Right ventricle myocardium inferior (tissue), 1 donor: ENCODE results near the gene GLRX3. TPM values are rescaled to one million over a fixed set of nuclear protein-coding genes. Genes with fewer than 3 reads are reported as not detected.
"Not testable (repeated sequence)": the region's sequence is repeated elsewhere in the genome, so short reads cannot be mapped to it uniquely, and the experiment has no call there.

ENCODE experiments used
- ATAC-seq: fragments of 200-7000 bp; cut with Tn5 transposase; one replicate; pipeline ENCODE4 v1.9.1; 2020; ENCODE audit warnings: mild to moderate bottlenecking, moderate library complexity
- DNase-seq: peaks from one replicate; pipeline ENCODE4 v3.0.0; 2021; ENCODE audit errors: missing footprints
- intact Hi-C: fragments of 100-400 bp; cut with DNase I; formaldehyde crosslinking; loops from one replicate; pipeline ENCODE4 v1.11.0; 2022
- total RNA-seq: library from RNA; stranded (reverse); fragmentation: NEBNext Ultra II Directional; extraction: Animal tissue kit (Norgen Biotek cat#: 25700); gene quantifications from one replicate; pipeline ENCODE4 v1.2.1, GENCODE V29; 2021
- donor health status: DM: no; HTN: yes; CAD: no; lungs with severe emphysema.

GLRX3 gene
- total RNA-seq, 1 donor from 2014 or later, result 74.3 TPM

DNA sequence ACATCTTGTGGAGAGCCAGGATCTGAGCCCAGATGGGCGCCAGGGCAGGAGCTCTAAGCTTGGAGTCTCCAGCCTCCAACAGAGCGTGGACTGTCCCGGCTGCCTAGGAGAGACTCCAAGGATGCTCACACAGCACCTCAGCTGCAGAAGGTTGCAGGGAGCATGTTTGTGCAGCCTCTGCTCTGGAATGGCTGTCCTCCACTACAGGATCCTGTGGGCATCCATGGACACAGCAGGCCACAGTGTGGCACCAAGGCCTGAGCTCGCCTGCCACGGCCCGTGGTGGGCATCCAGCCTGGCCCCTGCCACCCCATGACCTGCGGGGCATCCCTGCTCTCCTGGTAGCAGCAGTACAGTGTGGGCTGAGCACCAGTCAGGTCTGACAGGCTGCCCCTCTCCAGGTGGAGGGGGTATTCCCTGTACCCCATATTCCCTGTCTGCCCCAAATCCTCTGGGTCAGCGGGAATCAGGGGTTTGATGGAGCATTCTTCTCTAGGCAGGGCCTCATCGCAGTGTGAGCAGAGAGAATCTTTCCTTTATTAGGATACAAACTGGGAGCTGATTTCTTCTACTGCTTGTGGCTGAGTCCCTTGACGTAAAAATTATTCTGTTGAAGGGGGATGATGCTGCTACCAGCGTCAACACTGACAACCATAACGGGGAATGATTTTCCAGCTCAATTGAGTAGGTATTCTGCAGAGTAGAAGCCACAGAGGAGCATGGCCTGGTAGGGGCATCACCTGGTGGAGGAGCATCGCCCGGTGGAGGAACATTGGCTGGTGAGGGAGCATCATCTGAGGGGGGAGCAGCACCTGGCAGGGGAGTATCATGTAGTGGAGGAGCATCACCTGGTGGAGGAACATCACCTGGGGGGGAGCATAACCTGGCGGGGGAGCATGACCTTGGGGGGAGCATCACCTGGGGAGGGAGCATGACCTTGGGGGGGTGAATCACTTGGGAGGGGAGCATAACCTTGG is 60.6 kb downstream of the GLRX3 start:
- no peak for ATAC-seq
- intact Hi-C loops, result no loop called here
- DNase-seq, result no peak

DNA sequence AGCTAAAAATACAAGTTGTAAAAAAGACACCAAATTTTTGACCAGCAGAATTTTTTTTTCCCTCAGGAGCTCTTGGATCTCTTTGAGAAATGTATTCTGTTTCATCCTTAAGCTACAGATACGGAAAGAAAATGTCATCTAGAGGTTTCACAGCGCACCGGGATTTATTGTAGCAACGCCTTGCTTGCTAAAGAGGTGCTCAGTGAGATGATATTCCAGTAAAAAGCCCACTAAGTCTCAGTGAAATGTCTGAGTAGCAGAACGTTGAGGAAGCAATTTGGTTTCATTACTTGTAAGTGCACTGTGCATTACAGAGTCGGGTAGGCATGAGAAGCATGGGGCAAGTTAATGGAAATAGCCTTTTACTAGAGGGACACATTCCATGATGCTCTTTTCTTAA is 62.5 kb downstream of the GLRX3 start:
- no peak for ATAC-seq
- intact Hi-C loops, result no loop called here

DNA sequence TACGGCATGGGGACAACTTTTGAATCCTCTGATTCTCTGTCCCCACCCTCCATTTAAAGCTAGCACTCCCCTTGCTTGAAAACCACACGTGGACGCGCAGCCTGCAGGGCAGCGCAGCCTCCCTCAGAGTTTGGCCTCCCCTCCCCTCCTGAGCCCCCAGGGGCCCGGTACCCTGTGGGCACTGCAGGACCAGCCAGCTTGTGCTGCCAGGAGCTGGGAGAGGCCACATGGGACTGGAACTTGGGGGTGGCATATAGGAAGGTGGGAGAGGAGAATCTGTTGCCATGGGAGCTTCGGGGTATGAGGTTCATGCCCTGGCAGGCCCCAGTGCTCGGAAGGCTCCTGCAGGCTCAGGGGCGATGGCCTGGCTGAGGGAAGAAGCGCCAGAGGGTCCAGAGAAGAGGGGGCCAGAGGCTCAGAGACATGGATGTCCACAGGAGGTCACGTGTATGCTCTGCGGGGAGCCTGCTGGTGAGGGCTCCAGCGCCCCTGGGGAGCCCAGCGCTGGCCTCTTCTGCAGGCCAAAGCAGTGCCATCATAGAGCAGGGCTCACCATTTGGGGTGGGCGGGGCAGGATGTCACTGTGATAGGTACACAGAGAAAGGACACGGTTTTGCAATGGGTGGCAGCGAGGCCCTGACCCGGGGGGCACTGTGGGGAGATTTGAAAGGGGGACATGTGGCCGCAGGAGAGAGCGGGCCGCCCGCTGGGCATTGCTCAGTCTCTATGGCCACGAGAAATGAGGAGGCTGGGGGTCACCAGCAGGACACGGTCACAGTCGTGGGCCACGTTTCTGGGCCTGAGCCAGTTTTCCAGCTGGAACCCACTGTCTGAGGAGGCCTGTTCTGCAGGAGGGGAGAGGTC is 64.2 kb downstream of the GLRX3 start:
- DNase-seq (peak; percentile 55), ATAC-seq (no peak)
- intact Hi-C loops, result no loop called here

More for the DNA sequence above, 62.5 kb downstream of the GLRX3 start:
- no peak for DNase-seq

DNA sequence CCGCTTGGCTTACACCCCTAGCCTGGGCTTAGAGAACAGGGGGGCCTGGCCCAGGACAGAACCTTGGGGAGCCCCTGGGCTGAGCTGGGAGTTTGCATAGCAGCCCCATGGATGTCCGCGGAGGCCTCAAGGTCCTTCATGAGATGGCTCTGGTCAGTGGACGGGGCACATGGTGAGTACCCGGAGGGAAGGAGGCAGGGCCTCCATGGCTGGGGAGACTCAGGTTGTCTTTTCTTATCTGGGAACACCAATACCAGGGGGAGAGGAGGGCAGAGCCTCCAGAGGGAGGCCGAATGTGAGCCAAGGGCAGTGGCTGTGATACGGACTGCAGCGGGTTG is 64.8 kb downstream of the GLRX3 start:
- intact Hi-C loops, result no loop called here
- ATAC-seq (peak; percentile 9), DNase-seq (no peak)

DNA sequence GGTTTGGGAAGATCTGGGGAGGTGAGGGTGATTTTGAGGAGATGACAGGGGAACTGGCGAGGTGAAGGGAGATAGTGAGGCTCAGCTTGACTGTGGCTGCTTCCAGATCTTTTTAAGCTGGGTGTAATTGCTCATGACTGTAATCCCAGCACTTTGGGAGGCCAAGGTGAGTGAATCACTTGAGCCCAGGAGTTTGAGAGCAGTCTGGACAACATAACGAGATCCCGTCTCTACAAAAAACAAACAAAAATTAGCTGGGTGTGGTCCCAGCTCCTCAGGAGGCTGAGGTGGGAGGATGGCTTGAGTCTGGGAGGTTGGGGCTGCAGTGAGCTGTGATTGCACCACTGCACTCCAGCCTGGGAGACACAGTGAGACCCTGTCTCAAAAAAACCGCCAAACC is 66.0 kb downstream of the GLRX3 start:
- ATAC-seq, intact Hi-C loops, DNase-seq: not testable (repeated sequence)

DNA sequence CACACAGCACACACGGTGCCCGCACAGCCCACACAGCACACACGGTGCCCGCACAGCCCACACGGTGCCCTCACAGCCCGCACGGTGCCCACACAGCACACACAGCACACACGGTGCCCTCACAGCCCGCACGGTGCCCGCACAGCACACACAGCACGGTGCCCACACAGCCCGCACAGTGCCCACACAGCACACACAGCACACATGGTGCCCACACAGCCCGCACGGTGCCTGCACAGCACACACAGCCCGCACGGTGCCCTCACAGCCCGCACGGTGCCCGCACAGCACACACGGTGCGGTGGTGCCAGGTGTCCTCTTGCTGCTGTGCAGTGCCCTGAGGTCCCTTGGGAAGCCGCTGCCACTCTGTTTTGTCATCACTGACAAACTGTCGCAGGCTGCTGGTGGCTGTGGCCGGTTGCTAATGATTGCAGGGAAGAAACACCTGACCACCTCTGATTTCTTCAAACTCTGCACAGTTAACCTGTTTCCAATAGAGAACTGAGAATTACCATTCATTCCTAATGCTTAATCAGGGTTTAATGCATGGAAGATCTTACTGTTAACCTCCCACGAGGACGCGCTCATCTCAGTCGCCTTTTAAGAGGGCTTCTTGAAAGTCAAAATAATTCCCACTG is 66.9 kb downstream of the GLRX3 start:
- intact Hi-C loops, result no loop called here
- DNase-seq (peak; percentile 16), ATAC-seq (no peak)

DNA sequence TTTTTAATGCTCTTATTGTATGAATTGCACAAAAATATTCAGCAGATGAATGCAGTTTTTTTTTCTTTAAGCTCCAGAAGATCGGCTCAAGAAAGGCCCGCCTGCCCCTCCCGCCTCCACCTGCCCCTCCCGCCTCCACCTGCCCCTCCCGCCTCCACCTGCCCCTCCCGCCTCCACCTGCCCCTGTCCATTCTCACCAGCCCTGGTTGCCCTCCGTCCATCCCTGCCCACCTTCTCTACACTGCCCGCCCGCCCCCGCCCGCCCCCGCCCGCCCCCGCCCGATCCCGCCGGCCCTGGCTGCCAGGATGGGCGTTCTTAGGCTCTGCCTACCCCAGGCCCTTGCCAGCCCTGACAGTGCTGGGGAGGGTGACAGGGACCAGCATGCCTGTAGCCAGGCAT is 67.4 kb downstream of the GLRX3 start:
- DNase-seq, result no peak
- intact Hi-C loops, result no loop called here

DNA sequence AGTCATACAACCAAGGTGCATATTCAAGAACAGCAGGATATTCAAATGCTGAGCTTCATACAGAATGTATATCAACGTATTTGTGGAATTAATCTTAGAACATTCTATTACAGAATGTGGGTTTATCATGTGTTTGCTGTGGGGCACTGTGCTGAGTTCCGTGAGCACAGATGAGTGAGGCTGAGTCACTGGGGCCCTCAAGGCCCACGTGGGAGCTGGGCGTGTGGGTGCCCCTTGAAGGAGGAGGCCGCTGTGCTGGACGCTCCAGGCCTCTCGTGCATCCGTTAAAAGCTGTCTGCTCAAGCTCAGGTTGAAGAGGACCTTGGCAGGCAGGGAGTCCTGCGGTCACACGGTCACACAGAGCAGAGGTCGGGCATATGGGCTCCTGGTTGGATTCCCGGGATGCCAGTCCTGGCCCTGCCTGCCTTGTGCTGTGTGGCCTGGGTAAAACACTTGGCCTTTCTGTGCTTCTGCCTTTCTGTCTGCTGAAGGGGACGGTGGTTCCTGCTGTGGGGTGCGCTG is 70.1 kb downstream of the GLRX3 start:
- peak; percentile 46 for ATAC-seq
- intact Hi-C loops, result no loop called here
- no peak for DNase-seq

More for the DNA sequence above, 67.4 kb downstream of the GLRX3 start:
- ATAC-seq, result no peak

DNA sequence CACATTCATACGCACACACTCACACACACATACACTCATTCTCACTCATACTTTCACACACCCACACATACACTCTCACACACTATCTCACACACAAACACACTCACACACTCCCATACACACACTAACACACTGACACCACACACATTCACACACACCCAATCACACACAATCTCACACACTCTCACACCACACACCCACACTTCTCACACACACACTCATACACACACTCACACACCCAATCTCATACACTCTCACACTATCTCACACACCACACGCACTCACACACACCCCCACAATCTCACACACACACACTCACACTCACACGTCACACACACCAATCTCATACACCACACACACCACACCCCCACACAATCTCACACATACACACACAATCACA is 71.0 kb downstream of the GLRX3 start:
- intact Hi-C loops, result no loop called here
- DNase-seq, result no peak
- ATAC-seq, result no peak

DNA sequence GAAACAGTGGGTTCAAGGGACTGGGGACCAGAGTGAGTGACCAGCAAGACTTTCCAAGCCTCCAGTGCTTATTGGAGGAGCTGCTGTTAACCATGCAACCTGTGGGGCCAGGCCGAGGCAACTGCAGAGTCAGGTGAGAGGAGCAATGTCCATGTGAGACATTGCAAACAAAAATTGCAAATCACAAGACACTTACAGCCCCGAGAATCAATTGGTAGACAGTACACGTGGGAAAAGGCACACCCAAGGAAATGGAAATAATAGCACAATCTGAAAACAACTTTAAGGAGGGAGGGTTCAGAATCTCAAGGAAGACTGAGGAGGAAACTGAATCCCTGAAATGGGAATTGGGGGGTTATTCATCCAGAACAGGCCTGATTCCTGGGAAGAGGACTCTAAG is 72.6 kb downstream of the GLRX3 start:
- ATAC-seq (no peak), DNase-seq (no peak)
- intact Hi-C loops, result no loop called here

DNA sequence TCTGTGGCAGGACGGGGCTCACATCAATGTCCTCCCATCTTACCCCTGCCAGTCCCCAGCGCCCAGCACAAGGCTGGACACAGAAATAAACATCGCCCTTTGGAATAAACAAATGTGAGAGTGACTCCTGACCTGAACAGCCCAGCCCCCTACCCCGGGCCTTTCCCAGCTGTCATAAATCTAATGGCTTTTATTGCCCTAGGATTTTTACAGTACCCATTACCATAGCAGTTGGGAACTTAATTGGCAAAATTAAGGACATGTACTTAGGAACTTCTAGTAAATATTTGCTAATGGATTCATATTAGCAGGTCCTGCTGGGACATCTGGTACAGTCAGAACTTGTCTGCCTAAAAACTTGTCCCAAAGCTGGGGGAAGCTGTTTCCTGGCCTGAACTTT is 76.6 kb downstream of the GLRX3 start:
- no peak for ATAC-seq
- no peak for DNase-seq
- intact Hi-C loops, result no loop called here

DNA sequence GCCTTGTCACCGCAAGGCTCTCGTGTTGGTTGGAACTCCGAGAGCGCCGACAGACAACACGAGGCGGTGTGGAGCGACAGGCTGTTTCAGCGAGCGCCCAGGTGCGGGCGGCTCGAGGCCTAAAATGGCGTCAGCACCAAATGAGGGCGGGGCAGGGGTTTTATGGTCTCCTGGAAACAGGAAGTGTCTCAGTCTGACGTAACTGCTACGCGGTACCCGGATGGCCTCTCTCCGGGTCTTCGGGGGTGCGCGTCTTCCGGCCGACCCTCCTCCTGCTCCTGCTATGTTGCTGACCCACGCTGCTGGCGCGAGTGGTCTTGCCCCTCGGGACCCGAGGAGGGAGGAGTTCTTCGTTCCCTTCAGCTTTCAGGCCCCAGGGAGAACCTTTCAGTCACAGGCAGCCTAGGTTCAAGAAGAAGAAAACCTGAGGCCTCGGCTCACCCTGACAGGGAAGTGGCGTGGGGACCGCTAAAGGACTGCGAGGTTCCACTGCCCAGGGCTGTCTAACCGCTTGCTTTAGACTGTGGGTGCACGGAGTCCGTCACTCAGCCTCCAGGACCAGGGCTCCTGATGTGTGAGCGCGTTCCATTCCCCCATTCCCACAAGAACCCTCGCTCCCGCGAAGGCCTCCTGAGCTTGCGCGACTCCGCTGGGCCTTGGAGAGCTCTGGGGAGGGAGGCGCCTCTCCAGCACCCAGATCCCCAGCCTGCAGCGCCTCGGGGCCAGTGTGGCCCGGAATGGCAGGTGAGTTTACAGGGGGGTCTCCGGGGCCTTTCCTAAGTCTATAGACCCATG is 77.3 kb downstream of the GLRX3 start:
- ATAC-seq (no peak), DNase-seq (no peak)
- intact Hi-C loops, result no loop called here

DNA sequence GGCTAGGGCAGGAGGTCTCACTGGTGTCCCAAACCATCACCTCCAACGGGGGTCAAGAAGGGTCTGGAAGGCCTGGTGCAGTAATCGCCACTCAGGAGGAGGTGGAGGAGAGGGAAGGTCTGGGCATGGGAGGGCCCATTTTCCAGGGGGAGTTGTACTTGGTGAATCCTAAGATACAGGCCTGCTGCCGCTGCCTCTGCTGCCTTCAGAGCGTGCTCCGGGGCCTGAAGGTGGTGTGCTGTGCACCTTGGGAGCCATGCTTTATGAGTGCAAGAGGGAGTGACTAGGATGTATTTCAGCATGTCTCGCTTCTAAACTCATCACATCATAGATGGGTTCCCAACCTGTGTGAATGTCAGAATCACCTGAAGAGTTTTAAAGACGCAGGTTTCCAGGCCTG is 78.2 kb downstream of the GLRX3 start:
- intact Hi-C loops, result no loop called here

DNA sequence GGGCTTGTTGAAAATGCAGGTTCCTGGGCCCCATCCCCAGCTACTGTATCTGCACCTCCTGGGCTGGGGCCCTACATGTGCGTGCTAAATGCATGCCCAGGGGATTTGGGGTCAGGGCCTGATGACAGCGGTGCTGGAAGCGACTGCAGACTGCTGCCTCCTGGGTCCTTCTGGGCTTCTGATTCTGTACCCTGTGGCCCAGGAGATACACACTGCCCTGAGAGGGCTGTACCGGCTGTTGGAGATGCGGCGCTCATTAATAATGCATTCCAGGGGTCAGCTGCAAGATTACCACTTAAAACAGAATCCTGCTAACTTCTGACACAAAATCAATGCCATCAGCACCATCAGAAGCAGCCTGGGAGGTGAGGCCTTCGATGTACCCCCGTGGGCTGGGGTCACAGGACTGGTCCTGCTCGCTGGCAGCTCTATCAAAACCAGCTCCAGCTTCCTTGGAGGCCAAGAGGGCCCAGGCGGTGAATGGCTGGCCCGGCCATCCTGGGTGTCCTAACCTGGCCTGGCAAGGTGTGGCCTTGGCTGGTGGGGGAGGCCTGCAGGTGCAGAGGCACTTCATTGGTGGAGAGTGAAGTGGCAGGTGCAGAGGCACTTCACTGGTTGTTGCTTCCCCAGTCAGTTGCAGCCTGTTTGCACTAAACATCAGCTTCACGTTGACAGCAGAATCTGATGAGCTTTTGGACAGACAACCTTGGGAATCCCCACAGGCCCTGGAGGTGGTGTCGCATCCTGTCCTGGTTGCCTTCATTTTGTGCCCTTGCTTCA is 79.2 kb downstream of the GLRX3 start:
- intact Hi-C loops, result no loop called here
- ATAC-seq (no peak), DNase-seq (no peak)

More for the DNA sequence above, 78.2 kb downstream of the GLRX3 start:
- DNase-seq, result no peak
- no peak for ATAC-seq

DNA sequence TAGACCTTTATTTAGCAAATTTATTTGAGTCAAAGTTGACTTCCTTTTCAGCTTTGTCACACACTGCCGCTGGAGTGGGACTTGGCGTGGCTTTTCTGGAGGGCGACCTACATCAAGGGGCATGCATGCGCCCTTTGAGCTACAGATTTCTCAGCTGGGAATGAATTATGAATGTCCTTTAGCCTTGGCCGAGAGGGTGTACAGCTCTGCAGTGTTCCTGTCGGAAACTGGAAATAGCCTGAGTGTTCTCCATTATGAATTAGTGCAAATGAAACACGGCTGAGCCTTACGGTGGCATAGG is 79.7 kb downstream of the GLRX3 start:
- DNase-seq (no peak), ATAC-seq (no peak)
- intact Hi-C loops, result no loop called here

DNA sequence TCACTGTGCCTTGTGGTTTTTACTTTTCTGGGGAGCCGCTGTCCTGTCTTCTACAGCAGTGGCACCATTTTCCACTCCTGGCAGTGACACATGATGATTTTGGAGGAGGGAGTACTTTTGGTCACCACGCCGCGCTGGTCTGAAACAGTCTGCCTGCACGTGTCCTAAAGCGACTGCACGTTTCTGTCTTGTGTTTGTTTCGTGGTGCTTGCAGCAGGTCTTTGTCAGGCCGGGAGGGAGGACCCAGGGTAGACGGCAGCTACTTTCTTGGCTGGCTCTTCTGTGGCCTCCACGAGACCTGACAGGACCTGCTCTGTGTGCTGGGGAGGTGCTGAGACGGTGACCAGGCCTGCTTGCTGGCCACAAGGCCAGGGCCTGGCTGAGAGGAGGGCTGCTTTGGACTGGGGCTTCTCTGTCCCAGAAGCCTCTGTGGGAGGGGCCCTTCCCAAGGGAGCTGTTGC is 82.0 kb downstream of the GLRX3 start:
- intact Hi-C loops, result no loop called here
- DNase-seq (no peak), ATAC-seq (no peak)

DNA sequence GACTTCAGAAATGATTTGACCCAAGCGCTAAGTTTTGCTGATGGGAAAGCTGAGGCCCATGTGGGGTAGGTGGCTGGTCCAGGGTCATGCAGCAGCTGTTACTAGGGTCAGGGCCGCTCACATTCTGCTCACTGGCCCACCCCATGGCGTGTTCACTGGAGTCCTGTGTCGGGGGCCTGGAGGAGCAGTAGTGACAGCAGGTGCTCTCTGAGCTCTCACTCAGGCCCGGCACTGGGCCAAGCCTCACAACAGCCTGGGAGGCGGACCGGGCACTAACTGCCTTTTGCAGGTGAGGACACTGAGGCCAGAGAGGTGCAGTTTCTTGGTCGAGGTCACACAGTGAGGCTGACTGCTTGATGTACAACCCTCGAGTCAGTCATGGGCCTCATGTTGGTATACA is 82.7 kb downstream of the GLRX3 start:
- no peak for ATAC-seq
- DNase-seq, result no peak
- intact Hi-C loops, result no loop called here
